Raji (cell line): ENCODE results near the gene RNF175.

Experiments used
- POLR2A ChIP-seq: IDR thresholded peaks from 2 replicates; pipeline ENCODE4 v1.6.1; 2011; ENCODE audit warnings: low read depth, low read length, control low read depth; ENCODE audit not compliant: insufficient read depth

RNF175 gene

GRCh38 chr4:153788413-153789276 lies 28.8 kb upstream of the RNF175 start, which contains the start of gene SFRP2:
Gene SFRP2 (minus strand): TSS chr4:153789083. CDS start chr4:153788835, 248 bp downstream.
- no peak for TF ChIP-seq POLR2A

- TF ChIP-seq POLR2A, result no peak
These were observed 28.2 kb upstream of the RNF175 start for GRCh38 chr4:153788051-153788412.

GRCh38 chr4:153787575-153787974 lies 27.8 kb upstream of the RNF175 start:
- TF ChIP-seq POLR2A, result no peak

- TF ChIP-seq POLR2A, result no peak
These were observed 27.3 kb upstream of the RNF175 start for GRCh38 chr4:153787061-153787560.

- no peak for TF ChIP-seq POLR2A
These were observed 26.3 kb upstream of the RNF175 start for GRCh38 chr4:153785910-153786721.

GRCh38 chr4:153784166-153784699 lies 24.4 kb upstream of the RNF175 start:
- no peak for TF ChIP-seq POLR2A

DNA sequence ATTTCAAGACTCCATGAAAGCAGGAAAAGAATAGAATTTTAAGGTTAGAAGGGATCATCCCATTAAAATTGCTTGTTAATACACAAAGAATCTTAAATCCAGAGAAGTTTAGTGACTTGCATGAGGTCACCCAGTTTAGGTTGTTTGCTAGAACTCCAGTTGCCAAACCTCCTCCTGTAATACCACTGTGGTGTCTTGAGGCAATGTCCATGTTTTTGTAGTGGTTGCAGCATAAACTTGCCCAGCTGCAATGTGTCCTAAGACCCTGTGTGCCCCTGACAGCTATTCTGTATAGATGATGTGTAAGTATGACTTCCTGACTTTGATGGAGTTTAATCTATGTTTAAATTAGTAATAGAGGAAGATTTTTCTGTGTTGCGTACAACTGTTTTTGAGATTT lies 22.8 kb upstream of the RNF175 start:
- TF ChIP-seq POLR2A, result no peak

GRCh38 chr4:153781717-153782416 lies 22.0 kb upstream of the RNF175 start:
- no peak for TF ChIP-seq POLR2A

- no peak for TF ChIP-seq POLR2A
These were observed 21.5 kb upstream of the RNF175 start for GRCh38 chr4:153781280-153781679.

- TF ChIP-seq POLR2A, result no peak
These were observed 21.1 kb upstream of the RNF175 start for GRCh38 chr4:153780876-153781275.

- TF ChIP-seq POLR2A, result no peak
These were observed 20.4 kb upstream of the RNF175 start for GRCh38 chr4:153780221-153780620.

DNA sequence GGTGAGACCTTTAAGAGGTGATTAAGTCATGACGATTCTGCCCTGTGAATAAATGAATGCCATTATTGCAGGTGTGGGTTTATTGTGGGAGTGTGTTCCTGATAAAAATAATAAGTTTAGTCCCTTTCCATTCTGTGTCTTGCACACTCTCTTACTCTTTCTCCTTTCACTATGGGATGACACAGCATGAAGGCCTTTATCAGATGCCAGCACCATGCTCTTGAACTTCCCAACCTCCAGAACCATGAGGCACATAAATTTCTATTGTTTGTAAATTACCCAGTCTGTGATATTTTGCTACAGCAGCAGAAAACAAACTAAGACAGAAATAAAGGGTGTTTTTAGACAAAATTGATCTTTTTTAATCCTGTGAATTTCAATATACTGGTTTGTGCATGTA lies 18.6 kb upstream of the RNF175 start:
- TF ChIP-seq POLR2A, result no peak

GRCh38 chr4:153777421-153777820 lies 17.6 kb upstream of the RNF175 start:
- TF ChIP-seq POLR2A, result no peak

GRCh38 chr4:153776601-153777000 lies 16.8 kb upstream of the RNF175 start:
- TF ChIP-seq POLR2A, result no peak

GRCh38 chr4:153773236-153773690 lies 13.4 kb upstream of the RNF175 start:
- no peak for TF ChIP-seq POLR2A
